Measurements from ENCODE around the gene ALDH1L2.

GRCh38 chr12:105024928-105025327 is 59.3 kb downstream of the ALDH1L2 start:
- TF ChIP-seq CTCF (optimal IDR thresholded peaks at IDR 0.05 in 1 of 3, IDR thresholded peaks at IDR 0.05 in 1 of 3, conservative IDR thresholded peaks at IDR 0.05 in 1 of 3; ENCODE audit: extremely low read depth in 1 of 3, insufficient read depth in 2 of 3, low read length in 3 of 3): no peak
- no peak for TF ChIP-seq EZH2 (IDR thresholded peaks at IDR 0.05; ENCODE audit: low read length)
